HG03280 (cell line): ENCODE data around the gene ID4.

Source experiments
- ATAC-seq: cut with Tn5 transposase; IDR thresholded peaks from one replicate; pipeline ENCODE4 v1.9.1; 2021; ENCODE audit warnings: mild to moderate bottlenecking, moderate library complexity; ENCODE audit not compliant: unreplicated experiment

The ID4 gene, protein sequence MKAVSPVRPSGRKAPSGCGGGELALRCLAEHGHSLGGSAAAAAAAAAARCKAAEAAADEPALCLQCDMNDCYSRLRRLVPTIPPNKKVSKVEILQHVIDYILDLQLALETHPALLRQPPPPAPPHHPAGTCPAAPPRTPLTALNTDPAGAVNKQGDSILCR

DNA sequence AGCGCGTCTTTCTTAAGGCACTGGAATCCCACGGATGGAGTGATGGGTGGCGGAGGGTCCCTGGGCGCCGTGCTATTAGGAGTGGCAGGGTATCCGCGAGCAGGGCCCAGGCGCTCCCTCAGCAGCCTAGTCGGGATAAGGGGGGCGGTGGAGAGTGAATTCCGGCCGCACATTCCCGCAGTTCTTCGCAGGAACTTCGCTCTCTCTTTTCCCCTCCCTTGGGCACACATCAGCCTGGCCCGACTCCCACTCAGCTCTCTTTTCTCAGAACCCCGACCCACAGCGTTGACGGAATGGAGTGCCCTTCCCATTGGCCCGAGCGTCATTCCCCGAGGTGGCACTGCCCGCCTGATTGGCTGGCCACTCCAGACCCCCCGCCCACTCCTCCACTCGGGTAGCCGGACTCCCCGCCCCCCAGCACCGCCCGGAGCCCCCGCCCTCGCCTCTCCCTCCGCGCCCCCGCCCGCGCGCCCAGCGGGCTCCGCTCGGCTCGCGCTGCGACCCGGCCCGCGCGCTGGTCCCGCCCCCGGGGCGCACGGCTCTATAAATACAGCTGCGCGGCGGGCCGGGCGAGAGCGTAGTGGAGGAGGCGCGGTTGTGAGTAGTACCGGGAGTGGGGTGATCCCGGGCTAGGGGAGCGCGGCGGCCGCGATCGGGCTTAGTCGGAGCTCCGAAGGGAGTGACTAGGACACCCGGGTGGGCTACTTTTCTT lies at the start of gene ID4:
TSS of gene ID4 (plus strand) at position 572 of the 712 bp plus-strand sequence. CDS start 385 bp downstream, outside the sequence.
- ATAC-seq, result no peak

DNA sequence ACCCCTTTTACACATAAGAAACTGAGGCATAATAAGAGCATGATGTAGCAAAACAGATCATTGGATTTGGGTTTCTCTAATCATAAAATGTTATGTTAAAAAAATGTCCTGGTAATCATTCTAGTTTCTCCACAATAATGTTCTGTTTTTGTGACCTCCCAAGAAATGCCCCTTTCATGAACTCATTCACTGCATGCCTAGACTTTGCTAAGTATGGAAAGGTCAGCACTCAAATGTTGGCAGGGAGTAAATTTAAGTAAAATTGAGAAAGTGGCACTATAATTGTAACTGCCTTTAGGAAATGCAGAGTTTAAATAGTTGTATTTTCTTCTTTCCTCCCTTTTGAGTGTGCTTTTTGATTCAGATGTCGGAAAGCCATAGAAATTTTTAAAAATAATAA lies 48.5 kb upstream of the ID4 start:
- ATAC-seq, result no peak

- ATAC-seq, result no peak
These were observed 47.9 kb upstream of the ID4 start for GRCh38 chr6:19789100-19789803.

DNA sequence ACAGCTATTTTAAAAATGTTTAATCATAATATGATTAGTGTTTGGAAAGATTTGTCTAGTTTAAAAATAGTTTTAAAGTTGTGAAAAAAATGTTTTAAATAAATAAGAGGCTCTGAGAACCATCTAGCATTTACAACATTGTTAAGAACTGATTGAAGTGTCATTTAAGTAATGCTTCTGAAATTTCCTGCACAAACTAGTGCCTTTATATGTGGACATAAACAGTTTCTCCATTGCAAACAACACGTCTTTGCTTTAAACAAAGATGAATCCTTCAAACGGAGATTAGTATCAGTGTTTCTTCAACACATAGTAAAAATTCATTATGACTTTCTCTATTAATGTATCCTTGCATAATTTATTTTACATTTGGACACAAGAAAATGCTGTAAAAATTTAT lies 45.9 kb upstream of the ID4 start:
- no peak for ATAC-seq

DNA sequence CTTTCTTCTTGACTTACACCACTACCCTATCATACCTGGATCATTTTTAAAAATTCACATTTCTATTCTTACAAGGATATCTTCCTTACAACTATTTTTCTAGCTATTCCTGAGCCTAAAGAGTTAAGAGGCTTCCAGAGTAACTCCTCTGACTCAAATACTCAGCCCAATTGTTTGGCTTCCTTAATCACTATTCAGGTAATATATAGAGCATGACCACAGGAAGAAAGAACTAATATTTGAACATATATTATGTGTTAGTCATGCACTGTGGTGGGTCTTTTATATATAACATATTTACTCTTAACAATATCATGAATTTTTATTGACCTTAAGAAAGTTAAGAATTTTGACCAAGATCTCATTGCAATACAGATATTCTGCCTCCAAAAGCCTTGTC lies 42.0 kb upstream of the ID4 start:
- ATAC-seq, result no peak

- no peak for ATAC-seq
These were observed 40.7 kb upstream of the ID4 start for GRCh38 chr6:19796452-19796851.

GRCh38 chr6:19798362-19798761 lies 38.8 kb upstream of the ID4 start:
- ATAC-seq, result no peak

DNA sequence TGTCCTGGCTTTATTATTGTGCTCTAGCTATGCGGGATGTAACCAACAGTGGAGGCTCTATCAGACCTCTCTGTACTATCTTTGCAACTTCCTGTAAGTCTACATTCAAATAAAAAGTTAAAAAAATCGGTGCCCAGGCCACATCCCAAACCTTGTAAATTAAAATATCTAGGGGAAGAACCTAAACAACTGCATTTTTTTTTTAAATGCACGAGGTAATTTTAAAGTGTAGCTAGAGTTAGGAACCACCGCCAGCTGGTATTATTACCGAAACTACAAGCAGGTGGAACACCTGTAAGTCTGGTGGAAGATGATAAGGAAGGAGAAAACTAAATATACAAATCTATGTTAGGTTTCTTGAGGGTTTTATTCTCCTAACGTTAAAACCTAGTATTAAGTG lies 34.5 kb upstream of the ID4 start:
- no peak for ATAC-seq

- no peak for ATAC-seq
These were observed 33.6 kb upstream of the ID4 start for GRCh38 chr6:19803331-19804204.

- ATAC-seq, result peak; percentile 96
These were observed 32.7 kb upstream of the ID4 start for GRCh38 chr6:19804205-19805128.

DNA sequence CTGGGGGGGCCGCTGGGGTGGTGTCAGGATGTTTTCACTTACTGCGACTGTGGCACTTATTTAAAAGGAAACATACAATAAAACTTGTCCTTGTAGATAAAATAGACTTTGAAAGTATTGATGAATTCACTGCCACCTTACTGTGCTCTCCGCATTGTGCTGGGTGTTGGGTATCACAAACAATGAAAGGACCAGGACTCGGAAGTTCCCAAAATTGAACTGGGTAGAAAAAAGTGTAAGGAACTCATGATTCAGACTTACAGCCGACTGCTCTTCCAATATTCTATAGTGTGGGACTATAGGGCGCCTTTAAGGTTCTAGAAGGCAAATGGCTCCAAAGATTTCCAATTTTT lies 32.1 kb upstream of the ID4 start:
- no peak for ATAC-seq

DNA sequence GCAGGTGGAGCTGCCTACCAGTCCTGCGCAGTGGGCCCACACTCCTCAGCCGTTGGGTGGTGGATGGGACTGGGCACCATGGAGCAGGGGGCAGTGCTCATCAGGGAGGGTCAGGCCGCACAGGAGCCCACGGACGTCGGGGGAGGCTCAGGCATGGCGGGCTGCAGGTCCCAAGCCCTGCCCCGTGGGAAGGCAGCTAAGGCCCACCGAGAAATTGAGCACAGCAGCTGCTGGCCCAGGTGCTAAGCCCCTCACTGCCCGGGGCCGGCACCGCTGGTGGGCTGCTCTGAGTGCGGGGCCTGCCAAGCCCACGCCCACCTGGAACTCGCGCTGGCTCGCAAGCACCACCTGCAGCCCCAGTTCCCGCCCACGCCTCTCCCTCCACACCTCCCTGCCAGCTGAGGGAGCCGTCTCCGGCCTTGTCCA lies 30.2 kb upstream of the ID4 start:
- no peak for ATAC-seq

DNA sequence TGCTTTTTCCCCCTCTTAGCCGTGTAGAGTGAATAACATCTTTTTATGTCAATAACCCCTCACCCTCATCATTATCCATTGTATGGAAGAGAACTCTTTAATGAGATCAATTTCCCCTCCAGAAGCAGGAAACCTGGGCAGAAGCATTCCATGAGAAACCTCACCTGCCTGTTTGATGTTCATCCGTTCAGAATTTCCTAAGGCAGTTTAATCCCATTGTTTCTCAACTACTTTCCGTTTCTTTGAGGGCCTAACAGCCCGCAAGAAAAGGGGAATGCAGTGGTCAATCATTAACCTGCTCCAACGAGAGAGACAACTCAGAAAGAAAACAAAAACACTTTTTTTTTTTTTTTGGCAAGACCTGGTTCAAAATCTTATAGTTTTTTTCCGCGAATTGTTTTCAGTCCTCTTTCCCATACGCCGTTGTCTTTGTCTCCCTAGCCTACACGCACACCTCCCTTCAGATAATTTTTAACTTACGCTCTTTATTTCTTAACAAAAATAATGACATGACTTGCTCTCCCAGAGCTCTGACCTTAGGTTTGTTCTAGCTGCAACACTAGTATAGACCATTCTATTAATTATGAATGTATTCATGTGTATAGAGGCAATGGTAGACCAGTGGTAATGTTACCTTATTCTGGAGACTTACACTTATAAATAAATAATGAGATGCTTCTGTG lies 25.6 kb upstream of the ID4 start:
- no peak for ATAC-seq

GRCh38 chr6:19812512-19813119 lies 24.6 kb upstream of the ID4 start:
- no peak for ATAC-seq

- ATAC-seq, result no peak
These were observed 18.4 kb upstream of the ID4 start for GRCh38 chr6:19818805-19819204.

DNA sequence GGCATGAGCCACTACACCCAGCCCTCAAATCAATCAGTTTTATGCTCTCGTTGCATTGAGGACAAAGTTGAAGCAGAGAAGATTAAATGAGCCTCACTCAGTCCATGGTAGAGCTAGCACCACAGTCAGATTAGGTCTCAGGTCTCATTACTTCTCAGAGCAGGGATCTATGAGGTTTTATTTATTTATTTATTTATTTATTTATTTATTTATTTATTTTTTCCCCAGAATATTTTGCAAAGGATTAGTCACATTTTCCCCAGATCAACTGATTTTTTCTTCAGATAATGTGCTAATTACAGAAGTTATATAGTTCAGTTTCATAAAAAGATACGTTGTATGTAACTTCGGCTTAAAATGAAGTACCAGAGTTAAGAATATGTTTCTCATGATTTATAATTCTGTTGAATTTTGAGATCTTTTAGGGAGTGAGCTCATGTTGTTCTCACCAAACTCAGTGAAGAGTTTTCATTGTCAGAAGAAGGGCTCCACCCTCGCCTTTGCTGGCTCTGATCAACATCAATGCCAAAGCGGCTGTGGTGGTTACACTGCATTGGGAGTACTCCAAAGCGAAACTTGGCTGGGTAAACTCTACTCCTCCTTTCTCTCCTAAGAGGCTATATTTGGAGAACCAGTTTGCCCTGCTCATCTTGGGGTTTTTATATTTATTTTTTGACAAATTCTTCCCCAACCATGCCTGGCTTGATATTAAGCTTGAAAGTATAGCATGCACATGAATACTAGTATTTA lies 12.9 kb upstream of the ID4 start:
- ATAC-seq, result no peak

GRCh38 chr6:19827247-19827646 lies 9.9 kb upstream of the ID4 start:
- ATAC-seq, result no peak

- no peak for ATAC-seq
These were observed 9.3 kb upstream of the ID4 start for GRCh38 chr6:19827903-19828302.

DNA sequence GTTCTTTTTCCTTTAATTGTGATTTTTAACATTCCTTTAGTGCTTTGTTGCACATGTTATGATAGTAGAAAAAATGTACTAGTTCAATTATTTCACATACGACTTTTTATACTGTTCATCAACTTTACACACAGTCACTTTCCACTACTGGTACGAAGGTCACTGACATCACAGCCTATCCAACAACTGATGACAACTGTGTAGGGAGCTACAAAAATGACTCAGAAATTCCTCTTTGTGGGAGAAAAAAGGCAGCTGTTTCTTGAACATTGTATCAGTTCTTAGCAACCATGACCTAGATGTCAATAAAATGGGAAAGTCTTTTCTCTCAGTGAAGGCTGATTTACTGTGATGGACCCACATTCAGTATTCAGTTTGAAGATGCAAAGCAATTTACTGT lies 7.0 kb upstream of the ID4 start:
- no peak for ATAC-seq
